ENCODE measurements around the gene MTSS2.
"Not testable (repeated sequence)": the region's sequence is repeated elsewhere in the genome, so short reads cannot be mapped to it uniquely, and the experiment has no call there.

The MTSS2 gene

DNA sequence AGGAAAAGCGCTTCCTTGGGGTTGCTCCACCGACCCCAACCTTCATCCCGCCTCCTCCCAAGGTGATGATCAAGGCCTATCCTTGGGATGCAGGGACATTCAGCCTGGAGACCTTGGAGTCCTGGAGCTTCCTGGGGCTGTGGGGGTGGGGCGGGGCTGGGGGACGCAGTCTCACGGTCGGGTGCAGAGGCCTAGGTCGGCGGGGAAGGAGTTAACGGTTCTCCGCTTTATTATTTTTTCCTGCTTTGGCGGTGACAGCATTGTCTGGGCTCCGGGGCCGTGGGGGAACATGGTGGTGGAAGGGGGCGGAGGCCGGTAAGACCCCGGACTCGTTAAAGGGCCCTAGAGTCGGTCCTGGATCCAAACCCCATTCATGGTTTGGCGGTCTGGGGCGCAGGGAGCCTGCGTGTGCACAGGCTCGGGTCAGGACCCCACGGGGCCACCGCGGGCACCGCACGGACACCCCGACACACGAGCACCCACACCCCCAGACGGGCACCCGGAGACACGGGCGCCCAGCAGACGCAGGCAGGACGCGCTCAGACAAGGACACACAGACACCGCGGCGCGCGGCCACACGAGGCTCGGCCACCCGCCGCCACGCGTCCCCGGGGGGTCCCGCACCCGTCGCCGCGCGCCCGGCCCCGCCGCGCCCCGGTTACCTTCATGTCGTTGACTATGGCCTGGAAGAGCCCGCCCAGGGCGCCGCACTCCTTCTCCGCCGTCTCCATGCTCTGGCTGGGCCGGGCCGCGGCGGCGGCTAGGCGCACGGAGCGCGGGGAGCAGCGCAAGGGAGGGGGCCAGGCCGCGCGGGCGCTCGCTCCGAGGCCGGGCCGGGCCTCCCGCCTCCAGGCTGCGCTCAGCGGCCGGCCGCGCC, 554 bp downstream of the MTSS2 start:
- DNase-seq, result no peak

DNA sequence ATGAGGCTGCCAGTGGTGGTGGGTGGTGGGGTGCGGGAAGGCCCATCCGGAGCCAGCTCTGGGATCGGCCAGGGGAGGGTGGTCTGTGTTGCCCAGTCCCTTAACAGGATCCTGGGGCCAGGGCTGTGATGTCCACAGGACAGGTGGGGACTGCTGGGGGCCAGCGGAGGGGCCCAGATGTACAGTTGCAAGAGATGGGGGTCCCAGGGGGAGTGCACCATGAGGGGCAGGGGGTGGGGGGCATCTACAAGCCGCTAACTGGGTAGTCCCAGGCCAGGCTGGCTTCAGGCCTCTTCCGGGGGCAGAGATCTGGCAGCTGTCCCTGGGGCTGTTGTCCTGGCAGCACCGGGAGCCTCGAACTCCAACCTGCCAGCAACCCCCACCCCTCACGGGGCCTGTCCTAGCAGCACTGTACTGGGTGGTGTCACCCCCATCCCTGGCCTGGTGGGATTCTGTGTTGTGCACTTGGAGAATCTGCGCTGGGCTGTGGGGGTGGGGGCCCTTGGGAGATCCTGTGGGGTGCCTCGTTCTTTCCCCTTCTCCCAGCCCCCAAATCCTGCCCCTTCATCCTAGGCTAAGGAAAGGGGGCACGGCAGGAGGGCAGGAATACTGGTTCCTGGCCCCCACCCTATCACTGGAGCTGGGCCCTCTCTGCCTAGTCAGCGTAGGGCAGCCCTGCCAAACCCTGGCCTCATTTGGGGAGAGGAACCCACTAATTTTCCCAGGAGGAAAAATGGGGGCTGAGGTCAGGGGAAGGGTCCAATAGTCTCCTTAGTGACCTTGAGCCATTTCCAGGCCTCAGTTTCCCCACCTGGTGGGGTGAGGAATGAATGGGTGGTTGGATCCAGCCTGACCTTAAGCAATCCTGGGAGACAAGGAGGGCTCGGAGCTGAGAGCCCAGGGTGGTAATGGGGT, 1.4 kb downstream of the MTSS2 start:
- no peak for DNase-seq

DNA sequence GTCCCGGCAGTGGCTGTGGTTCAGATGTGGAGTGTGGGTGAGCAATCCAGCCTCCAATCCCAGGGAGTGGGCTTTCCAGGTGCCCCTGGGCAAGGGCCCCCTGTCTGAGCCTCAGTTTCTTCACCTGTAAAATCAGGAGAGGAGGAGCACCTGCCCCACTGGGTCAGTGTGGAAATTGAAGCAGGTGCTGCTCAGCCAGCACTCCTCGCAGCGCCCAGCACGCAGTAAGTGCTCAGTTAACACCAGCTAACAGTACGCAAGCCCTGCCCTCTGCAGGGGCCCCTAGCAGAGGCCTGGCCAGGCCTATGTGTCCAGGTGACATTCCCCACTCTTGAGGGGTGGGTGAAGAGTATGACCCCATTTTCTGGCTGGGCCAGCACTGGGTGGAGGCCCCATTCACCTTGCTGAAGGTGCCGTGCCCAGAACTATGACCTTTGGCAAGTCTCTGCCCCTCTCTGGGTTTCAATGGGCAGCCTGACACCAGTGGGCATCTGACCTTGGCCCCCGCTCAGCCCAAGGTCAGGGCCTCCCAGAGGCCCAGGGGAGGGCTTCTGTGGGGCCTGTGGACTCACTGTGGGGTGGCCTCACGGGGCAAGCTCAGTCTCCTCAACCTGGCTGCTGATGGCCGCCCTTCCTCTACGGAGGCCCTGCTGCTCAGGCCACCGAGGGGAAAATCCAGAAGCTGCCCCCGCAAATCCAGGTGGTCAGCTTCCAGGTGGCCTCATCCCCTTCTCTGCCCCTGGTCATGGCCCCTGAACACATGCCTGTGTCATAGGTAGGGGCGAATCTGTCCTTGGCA, 2.5 kb downstream of the MTSS2 start:
- no peak for DNase-seq

DNA sequence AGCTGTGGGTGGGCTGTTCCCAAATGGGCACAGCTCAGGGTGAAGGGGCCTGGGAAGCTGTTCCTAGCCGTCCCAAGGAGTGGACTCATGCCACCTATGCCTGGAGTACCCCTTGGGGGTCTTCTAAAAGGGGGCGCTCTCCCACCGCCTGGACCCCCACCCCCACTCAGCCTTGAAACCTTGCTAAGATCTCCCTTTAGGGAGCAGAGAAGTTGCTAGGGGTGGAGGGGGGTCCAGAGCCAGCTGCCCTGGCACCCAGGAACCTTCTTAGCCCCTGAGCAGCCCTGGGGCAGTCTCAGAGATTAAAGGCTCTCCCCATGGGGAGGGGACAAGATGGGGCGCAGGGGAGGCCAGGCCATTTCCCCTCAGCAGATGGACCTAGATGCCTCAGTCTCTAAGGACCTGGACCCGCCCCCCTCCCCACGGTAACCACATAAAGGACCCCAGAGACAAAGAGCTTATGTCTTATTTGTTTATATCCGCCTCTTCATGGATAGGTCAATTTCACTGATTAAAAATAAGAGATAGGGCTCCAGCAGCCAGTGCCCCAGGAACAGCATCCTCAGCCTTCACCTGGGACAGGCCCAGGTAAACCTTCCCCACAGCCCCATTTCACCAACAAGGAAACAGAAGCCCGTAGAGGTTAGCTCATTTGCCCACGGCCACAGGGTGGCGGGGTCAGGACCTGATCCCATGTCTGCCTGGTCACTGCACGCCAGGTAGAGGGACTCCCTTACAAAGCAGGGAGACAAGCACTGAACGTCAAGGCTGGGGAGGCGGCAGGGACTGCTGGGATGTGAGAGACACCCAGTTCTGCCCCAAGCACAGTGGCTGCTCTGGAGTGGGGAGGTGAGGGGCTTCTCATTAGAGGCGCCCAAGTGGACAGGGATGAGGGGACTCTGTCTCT, 3.4 kb downstream of the MTSS2 start:
- DNase-seq, result no peak

DNA sequence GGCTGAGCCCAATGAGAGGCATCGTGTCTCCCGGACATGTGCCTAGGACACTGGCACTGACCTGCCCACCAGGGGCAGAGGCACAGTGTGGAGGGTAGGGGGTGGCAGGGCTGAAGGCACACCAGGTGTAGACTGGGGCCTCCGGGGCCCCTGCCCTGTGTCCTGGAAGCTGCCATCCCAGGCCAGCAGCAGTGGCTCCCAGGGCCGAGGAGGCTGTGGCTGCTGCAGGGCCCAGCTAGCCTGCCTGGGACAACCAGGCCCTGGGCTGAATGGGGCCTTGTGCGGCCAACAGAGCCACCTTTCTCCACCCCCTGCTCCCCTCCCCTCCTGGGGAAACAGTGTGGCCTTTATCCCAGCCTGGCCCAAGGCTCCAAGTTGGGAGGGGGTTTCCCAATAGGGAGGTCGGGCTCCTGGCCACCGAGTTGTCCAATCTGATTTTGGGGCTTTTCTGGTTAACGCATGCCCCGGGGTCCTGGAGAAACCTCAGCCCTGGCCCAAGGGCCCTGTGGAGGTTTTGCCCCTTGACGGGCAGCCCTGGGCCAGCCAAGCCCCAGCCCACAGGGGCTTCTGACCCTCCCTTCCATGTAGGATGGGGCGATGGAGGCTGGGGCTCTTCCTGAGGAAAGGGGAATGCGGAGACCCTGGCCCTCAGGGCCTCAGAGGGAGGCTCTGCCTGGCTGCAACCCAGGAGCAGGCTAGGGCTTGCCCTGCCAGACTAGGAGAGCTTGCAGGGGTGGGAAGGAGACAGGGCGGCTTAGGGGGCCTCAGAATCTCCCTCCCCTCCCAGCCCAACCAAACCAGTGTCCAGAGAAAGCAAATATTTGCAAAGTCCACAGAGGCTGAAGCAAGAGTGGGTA, 4.2 kb downstream of the MTSS2 start:
- DNase-seq, result no peak

DNA sequence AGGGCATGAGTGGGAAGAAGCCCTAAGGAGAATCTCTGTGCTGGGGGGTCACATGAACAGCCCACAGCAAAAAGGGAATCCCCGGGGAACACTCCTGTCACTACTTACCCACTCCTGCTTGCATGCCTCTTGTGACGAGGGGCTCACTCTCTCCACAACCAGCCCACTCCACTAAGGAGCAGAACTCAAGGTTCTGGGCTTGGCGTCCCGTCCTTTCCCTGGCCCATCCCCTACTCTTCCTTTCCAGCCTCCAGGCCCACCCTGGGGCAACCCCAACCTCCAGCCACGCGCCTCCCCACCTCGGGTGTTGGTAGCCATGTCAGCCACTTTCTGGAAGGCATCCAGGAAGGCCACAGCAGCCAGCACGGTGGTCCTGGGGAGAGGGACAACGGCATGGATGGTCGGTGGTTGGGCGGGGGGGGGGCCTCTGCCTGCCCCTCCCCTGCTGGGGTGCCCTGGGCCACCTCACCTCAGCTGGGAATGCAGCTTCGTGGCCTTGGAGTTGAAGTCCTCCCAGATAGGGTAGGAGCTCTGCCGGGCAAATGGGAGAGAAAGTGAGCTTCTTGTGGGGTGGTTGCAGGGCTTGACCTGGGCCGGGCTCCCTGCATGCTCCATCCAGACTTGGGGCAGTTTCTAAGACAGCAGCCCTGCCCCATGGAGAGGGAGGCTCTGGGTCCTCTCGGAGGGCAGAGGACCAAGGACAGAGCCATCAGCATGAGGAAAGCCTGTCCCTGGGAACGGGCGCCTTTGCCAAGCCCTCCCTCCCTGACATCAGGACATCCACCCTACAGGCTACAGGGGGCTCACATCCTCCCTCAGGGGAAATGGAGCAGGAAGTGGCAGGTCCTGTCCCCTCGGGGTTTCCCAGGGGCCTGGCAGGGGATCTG, 5.1 kb downstream of the MTSS2 start:
- DNase-seq, result no peak

DNA sequence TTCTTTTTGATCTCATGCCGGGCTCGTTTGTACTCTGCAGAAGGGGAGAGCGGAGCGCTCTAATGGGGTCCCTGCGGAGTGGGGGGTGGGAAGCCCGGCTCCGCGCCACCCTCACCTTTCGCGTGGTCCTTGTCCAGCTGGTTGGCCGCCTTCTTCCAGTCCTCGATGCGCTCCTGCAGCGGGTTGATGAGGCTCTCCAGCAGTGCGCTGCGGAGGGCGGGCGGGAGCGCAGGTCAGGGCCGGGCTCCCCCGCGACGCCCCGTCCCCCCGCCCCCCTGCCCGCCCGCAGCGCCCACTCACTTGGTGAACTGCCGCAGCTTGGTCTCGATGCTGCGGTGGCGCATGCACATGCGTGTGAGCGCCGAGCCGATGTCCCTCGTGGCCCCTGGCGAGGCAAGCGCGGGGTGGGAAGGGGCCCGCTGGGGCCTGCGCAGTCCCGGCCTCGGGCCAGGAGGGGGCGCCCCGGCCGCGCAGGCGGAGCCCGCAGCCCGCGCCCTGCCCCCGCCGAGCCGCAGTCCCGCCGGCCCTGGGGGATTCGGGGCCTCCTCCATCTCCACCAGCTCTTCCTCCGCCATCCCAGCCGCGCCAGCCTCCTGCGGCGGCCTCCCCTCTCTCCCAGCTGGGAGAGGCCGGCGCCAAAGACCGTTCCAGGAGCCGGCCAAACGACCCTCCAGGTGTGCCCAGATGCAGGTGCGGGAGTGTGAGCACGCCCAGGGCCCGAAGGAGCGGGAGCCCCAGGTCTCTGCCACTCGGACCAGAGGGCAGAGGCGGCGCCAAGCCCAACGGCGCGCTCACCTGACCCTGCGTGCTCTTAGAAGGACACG, 6.0 kb downstream of the MTSS2 start:
- no peak for DNase-seq

DNA sequence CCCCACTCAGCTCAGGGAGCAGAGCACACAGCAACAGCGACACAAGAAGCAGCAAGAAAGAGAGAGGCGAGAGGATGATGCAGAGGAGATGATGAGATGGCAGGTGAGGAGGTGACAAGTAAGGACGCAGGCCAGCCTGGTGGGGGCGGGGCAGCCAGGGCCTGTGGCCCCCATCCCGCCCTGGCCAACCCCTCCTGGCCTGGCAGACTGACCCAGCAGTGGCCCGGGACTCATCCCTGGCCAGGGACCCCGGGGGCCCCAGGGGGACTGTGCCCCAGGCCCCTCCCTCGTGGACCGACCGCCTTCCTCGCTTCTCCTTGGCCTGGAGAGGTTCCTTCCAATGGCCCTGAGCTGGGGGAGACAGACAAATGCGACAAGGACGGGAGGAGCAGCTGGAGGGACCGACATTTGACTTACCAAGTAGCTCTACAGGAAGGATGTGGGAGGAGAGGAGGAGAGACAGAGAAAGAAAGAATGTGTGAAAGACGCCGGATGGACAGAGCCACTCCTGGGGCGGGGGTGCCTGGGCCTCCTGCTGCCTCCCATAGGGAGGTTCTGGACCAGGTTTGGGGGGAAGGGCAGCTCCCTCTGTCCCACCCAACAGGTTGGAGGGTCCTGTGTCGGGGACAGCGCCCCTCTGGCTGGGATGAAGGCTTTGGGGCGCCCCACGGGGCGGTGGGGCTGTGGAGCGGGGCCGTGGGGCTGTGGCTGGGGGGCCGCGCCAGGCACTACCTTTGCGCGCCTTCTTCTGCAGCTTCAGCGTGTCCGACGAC, 6.8 kb downstream of the MTSS2 start:
- DNase-seq, result no peak

DNA sequence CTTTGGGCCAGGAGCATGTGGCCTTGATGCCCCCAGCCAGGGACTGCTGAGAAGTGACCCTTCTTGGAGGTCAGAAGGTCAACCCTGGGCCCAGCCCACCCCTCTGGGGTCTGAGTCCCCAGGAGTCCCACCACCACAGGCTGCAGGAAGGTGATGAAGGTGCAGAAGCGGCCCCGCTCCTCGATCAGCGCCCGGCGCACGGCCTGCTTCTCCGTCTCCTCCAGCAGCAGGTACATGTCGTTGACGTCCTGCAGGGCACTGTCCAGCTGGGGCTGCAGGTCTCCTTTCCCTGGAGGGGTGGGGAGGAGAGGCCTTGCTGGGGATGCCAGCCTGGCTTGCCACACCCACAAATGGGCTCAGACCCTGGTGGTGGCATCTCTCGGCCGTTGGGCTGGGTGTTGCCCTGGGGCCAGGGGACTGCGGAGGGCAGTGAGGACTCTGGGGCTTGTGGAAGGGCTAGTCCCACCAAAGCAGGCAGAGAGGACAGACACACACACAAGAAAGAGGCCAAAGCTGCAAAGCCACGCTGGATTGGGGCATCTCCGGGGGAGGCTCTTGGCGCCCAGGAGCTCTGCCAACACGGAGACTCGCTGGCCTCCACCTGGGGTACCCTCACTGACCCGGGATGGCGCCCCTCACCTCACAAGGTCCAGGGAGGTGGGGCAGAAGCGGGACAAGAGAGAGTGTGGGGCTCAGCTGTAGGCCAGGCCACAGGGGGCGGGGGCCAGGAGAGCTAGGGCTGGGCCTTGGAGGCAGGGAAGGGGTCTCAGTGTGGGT, 7.5 kb downstream of the MTSS2 start:
- DNase-seq, result no peak

DNA sequence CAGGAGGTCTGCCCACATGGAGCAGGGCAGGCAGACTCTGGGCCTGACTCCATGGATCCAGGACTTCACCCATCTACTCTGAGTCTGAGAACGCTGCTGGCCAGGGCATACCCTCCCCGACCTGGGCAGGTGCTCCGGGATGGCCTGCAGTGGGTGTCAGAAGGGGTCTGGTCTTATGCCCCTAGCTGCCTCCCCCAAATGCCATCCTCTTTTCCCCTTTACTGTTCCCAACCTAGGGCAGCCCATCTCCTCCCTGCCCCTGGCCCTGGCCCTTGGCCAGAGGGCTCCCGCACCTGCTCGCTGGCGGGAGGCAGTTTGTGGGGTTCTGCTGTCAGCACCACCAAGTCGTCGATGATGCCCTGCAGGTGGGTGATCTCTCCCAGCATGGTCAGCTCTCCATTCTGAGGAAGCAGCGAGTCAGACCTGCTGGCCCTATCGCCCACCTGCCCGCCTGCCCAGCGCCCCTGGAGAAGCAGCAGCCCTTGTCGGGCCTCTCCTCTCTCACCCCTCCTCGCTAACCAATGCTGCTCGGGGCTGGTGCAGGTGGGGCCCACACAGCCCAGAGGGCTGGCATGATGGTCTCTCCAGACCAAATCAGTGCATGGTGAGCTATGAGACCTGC, 8.2 kb downstream of the MTSS2 start:
- DNase-seq, result no peak

DNA sequence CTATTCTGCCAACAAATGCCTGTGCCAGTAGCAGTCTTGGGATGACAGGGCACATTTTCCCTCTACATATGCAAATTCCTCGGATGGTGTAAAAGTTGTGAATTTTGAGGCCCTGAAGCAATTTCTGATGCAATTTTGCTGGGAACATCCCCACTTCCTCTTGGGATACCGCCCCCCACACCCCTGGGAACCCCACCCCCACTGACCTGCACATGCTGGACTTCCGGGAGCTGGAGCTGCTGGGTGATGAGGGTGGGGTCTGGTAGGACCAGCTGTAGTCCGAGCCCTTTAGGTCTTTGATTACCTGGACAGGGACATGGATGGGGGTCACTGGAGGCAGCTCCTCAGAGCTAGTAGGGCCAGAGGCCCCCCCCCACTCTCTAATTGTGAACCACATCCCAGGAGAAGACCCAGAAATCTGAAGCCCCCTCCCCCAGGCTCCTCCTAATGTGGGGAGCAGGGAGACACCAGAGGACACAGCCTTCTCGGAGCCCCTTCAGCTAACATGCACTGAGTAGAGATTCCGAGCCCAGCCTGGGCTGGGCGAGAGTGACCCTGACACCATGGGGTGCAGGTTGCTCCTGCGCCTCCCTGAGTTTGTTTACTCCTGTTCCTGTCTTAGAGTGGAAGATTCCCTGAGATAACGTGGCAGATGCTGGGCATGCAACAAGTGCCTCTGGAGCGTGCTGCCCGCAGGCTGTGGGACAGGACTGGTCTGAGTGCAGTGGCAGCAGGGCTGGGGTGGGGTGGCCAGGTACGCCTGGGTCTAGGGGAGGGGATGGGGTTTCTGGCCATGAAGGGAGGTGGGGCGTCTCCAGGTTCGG, 9.0 kb downstream of the MTSS2 start:
- no peak for DNase-seq

DNA sequence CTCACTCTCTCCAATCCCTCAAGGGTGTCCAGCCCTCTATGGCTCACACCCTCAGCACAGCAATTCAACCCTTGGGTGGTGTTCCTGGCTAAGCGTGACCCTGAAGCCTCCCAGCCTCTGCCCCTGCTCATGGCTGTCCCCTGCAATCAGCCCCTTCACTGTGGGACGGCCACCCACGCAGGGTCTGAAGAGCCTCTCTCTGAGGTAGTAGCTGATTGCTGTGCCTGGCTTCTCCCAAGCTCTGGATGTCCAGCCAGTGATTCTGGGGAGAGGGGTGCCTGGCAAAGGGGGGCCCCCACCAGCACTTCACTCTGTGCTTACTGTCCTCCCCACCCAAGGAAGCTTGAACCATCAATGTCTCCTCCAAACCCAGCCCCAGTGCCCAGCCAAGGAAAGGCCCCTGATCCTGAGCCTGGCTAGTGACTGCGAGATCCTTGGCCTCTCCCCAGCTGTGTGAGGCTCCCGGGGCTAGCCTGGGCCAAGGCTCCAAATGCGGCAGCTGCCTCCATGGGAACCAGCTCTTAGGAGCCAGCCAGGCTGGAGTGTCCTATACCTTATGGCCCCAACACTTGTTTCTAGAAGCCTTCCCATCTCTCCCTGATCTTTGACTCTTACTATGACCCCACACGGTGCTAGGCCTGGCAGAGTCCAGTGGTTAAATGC, 9.9 kb downstream of the MTSS2 start:
- DNase-seq, result no peak

DNA sequence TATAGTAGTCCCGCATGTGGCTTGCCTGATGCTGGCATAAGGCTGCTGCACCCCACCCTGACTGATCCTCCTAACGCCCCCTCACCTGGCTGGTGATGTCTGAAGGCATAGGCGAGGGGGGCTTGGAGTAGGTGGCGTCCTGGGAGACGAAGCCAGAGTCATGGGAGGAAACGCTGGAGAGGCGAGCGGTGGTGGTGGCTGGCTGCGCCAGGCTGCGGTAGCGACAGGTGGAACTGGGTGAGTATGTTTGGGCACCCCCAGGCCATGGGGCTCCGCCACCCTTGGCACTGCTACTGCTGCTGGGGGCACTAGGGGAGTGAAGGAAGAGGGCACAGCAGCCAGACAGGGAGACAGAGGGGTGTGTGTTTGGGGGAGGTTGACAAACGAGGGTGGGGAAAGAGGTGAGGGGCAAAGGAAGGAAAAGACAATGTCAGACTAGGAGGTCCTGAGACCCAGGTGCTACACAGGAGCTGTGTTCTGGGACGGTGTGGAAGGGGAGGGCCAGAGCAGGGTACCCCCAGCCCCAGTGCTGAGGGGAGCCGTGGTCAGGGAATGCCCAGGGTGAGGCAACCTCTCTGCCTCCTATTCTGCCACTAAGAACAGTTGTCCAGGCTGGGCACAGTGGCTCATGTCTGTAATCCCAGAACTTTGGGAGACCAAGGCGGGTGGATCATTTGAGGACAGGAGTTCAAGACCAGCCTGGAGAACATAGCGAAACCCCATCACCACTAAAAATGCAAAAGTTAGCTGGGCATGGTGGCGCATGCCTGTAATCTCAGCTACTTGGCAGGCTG, 11.4 kb downstream of the MTSS2 start:
- DNase-seq, result no peak

DNA sequence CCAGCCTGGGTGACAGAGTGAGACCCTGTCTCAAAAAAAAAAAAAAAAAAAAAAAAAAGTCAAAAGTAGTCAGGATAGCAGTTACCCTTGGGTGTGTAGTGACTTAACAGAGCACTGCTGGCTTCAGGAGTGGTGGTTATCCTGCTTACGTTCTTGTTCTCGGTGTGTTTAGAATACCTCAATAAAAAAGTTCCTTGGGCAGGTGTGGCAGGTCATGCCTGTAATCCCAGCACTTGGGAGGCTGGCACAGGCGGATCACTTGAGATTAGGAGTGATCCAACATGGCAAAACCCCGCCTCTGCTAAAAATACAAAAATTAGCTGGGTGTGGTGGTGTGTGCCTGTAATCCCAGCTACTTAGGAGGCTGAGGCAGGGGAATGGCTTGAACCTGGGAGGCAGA, 14.9 kb downstream of the MTSS2 start:
- DNase-seq, result not testable (repeated sequence)

DNA sequence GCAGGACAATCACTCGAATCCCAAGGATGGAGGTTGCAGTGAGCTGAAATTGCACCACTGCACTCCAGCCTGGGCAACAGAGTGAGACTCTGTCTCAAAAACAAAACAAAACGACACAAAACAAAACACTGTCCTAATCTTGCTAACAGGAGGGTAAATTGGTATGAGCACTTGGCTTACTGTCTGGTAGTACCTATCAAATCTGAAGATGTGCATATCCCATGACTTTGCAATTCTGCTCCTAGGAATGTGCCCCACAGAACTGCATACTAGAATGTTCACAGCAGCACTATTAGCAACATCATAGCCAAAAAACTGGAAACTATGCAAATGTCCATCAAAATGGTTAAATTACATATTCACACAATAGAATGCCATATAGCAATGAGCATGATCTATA, 15.7 kb downstream of the MTSS2 start:
- DNase-seq, result no peak
